GM18867 (cell line): ENCODE measurements around the gene LIN7A.

Source experiments
- ATAC-seq: cut with Tn5 transposase; IDR thresholded peaks from one replicate; pipeline ENCODE4 v1.9.1; 2021; ENCODE audit warnings: mild to moderate bottlenecking, moderate library complexity; ENCODE audit not compliant: unreplicated experiment

Gene LIN7A

DNA sequence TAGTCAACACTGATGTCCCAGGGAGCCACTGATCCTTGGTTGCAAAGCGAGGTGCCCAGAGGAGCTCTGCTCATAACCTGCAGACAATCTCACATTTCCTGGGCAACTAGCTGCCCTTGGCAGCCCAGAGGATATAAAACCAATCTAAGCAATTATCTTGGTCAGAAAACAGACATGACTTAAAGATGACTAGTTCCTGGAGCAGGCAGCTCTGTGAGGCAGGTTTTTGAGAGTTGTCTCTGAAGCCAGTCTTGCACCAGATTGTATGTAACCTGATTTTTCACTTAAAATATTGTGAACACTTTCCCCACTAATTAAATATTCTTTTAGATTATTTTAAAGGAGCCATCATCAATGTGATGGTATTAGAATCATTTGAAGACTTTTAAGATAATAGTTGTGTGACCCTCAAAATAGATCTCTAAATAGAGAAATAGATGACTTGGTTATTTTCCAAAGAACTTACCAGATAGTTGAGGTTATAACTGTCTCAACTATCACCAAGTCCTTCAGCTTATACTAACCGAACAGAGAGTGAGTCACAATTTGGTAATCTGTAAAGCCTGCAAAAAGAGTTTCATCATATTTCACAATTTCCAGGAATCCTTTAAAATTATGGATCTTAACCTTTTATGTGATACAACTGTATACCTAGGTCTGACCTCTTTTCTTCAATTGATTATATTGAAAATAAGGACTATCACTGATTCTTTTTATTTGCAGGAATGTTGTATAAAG, 75.9 kb downstream of the LIN7A start:
- no peak for ATAC-seq

- ATAC-seq = no peak
Measured at GRCh38 chr12:80860928-80861327, 76.8 kb downstream of the LIN7A start.

- ATAC-seq = no peak
Measured at GRCh38 chr12:80860206-80860605, 77.5 kb downstream of the LIN7A start.

- no peak for ATAC-seq
Measured at GRCh38 chr12:80858356-80858755, 79.4 kb downstream of the LIN7A start.

GRCh38 chr12:80857311-80857710, 80.4 kb downstream of the LIN7A start:
- no peak for ATAC-seq

- ATAC-seq = no peak
Measured at GRCh38 chr12:80849337-80849736, 88.4 kb downstream of the LIN7A start.

GRCh38 chr12:80848858-80849257, 88.9 kb downstream of the LIN7A start:
- ATAC-seq = no peak

- no peak for ATAC-seq
Measured at GRCh38 chr12:80847575-80847974, 90.2 kb downstream of the LIN7A start.

DNA sequence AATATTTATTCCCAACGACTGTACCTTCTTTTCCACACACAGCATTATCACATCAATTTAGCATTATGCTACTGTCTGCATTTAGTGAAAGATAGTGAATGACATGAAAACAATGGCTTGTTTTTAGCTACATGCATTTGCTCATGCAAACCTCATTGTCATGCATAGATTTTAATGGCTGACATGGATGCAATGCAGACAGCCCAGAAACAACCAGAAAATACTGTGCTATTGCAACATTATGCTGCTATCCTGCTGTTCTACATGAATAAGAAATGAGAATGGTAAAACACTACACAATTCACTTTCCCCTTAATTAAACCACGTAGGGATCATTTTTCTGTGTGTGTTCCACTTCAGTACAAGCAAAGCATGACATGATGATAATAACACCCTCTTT, 90.8 kb downstream of the LIN7A start:
- no peak for ATAC-seq

DNA sequence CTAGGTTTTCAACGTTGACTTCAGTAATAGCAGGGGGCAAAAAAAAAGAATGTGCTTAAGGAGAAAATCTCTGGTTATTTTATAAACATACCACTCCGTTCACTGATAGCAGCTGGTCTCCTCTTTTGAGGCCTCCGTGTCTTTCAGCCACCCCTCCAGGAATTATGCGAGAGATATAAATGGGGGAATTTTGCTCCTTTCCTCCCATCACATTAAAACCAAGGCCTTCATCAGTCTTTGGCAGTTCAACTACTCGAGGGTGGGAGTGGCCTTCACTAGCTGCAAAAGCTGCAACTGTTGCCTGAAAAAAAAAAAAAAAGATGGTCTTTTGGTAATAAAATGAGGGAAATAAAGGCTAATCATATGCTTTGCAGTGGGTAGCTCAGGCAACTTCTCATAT, 92.1 kb downstream of the LIN7A start:
- ATAC-seq = no peak

DNA sequence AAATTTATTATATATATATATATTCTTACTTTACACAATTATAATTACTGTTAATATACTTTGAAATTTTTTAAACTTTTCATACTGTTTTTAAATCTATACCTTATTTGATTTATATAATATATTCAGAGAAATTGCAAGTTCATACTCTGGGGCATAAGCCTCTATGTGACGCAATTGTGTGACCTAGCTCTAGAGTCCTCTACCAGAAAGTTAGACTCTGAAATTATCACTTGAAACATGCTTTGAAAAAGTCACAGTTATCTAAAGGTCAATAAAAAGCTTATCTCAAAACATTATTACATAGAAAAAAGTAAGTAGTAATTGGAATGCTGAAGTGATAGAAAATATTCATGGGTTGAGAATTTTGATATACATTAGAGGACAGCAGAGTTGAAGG, 93.8 kb downstream of the LIN7A start:
- ATAC-seq = no peak

GRCh38 chr12:80838708-80839107, 99.0 kb downstream of the LIN7A start:
- peak; percentile 46 for ATAC-seq

- ATAC-seq = peak; percentile 19
Measured at GRCh38 chr12:80838024-80838658, 99.6 kb downstream of the LIN7A start.

DNA sequence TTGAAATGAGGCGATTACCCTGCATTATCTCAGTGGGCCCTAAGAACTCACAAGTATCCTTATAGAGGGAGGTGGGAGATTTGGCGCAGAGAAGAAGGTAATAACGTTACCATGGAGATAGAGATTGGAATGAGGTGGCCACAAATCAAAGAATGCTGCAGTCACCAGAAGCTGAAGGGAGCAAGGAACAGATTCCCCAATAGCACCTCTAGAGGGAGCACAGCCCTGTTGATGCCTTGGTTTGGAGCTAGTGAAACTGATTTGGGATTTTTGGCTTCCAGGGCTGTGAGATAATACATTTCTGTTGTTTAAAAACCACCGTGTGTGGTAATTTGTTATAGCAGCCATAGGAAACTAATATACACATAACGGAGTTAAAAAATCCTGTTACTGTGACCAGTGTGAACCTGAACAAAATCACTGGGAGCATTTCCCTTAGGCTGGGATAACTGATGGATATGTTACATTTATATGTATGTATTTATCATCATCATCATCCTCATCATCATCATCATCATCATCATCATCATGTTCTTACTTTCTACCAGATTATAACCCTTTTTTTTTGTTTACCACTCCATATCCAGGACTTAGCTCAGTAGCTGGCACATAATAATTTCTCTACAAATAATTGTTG, 100.3 kb downstream of the LIN7A start:
- peak; percentile 60 for ATAC-seq

DNA sequence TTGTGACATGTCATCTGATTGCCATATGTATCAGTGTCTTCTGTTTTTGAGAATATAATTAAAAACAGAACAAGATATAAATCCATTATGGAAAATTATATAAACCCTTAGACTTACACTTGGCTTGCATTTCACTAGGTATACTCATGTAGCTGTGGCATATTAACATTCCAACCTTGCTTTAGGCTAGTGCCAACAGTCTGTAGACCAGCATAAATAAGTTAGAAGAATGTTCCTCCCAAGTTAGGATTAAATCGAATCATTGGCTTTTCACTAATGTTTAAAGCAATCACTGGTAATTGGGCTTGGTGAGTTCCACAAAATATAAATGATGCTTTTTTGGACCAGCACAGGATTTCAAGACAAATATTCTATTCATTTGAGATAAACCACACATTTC, 103.0 kb downstream of the LIN7A start:
- ATAC-seq = no peak

- no peak for ATAC-seq
Measured at GRCh38 chr12:80830533-80831088, 107.1 kb downstream of the LIN7A start.

- no peak for ATAC-seq
Measured at GRCh38 chr12:80829767-80830166, 108.0 kb downstream of the LIN7A start.

GRCh38 chr12:80825506-80825905, 112.2 kb downstream of the LIN7A start:
- ATAC-seq = no peak

DNA sequence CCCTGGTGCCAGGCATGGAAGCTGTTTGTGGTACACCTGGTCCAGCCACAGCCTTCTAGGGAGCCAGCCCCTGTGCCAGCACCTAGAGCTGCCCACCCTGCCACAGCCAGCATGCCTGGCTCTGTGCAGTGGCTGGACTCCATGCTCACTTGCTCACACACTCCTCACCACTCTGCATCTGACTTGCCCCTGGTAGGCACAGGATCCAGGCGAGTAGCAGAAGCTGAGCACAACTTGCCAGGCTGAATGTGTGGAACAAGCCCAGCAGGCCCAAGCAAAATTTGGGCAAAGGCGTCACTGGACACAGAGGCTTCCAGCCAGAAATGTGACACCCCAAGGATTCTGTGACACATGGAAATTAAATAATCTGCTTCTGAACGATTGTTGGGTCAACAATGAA, 114.3 kb downstream of the LIN7A start:
- no peak for ATAC-seq

GRCh38 chr12:80821513-80822000, 116.2 kb downstream of the LIN7A start:
- ATAC-seq = peak; percentile 60

DNA sequence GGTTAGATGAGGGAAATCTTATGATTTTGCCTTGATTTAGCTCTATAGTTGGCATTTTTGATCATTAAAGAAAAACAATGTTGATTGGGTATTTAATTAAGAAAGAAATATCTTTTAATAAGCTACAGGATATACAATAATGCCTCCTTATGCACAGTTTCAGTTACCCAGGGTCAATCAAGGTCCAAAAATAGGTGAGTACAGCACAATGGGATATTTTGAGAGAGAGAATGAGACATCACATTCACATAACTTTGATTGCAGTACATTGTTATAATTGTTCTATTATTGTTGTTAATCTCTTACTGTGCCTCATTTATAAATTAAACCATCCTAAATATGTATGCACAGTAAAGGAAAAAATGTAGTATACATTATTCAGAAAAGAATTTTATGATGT, 118.9 kb downstream of the LIN7A start:
- no peak for ATAC-seq

DNA sequence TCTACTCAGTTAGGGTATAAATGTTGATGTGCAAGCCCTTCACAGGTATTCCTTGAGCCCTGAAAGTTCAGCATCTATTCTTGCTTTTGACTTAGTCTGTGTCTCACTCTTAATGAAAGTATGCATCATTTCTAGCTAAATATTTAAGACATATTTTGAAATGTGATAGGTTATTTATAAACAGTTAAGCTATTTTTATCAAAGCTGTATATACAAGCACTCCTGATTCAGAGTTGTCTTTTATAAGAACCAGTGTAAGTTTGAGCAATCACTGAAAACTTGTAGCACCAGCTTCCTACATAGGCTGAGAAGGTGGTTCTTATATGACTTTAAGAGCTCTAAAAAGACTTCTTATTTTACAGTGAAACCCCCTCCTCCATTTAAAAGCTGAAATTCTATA, 122.4 kb downstream of the LIN7A start:
- ATAC-seq = no peak
